HG03159 (cell line): ENCODE data around the gene DNAJC19.
A peak's percentile ranks its signal among the peaks of the same experiment; 100 is the strongest.

Source experiments
- ATAC-seq: cut with Tn5 transposase; IDR thresholded peaks from one replicate; pipeline ENCODE4 v1.9.1; 2021; ENCODE audit warnings: mild to moderate bottlenecking, moderate library complexity; ENCODE audit not compliant: unreplicated experiment

Gene DNAJC19

GRCh38 chr3:180962530-180962929 is 27.0 kb downstream of the DNAJC19 start:
- ATAC-seq: no peak

GRCh38 chr3:180961552-180961951 is 28.0 kb downstream of the DNAJC19 start:
- no peak for ATAC-seq

GRCh38 chr3:180961087-180961486 is 28.4 kb downstream of the DNAJC19 start:
- ATAC-seq: no peak

- ATAC-seq: no peak
These were observed 29.8 kb downstream of the DNAJC19 start for GRCh38 chr3:180959691-180960090.

- ATAC-seq: peak; percentile 90
These were observed 41.7 kb downstream of the DNAJC19 start for GRCh38 chr3:180947761-180948390.

- no peak for ATAC-seq
These were observed 48.7 kb downstream of the DNAJC19 start for GRCh38 chr3:180940826-180941225.

- no peak for ATAC-seq
These were observed 54.9 kb downstream of the DNAJC19 start for GRCh38 chr3:180934638-180935037.
